WTC11 (cell line): ENCODE measurements around the gene SLC38A11.
"Not testable (repeated sequence)": the region's sequence is repeated elsewhere in the genome, so short reads cannot be mapped to it uniquely, and the experiment has no call there.

ENCODE experiments used
- GABPB1 ChIP-seq: sonication (generic); formaldehyde crosslinking; IDR thresholded peaks from 2 replicates; pipeline ENCODE4 v1.8.1; 2023; ENCODE audit warnings: mild to moderate bottlenecking, missing genetic modification reagents
- TF ChIP-seq, protein P1 (sequence below): fragments of 200-600 bp; IDR thresholded peaks from 2 replicates; pipeline ENCODE4 v1.8.0; 2022; ENCODE audit warnings: antibody characterized with exemption
- TF ChIP-seq, protein P2 (sequence below): sonication (generic); formaldehyde crosslinking; IDR thresholded peaks from 2 replicates; pipeline ENCODE4 v1.8.0; 2023; ENCODE audit warnings: missing genetic modification reagents

DNA sequence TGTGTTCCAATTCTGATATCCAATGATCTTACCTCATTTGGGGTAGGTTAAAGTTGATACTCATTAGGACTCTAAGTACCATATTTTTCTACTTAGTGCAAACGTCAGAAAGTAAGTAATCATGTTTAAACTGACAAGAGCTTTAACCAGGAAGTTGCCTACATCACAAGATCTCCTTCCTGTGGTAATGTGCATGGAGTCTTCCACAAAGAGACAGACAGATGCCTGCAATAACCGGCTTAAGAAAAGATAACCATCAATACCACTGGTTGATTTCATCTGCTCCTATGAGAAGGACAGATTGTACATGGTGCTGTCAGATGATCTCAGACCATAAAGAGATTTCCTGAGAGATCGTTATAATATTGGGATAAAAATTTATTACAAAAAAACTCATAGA lies 33.5 kb upstream of the SLC38A11 start:
- TF ChIP-seq, protein P1, sequence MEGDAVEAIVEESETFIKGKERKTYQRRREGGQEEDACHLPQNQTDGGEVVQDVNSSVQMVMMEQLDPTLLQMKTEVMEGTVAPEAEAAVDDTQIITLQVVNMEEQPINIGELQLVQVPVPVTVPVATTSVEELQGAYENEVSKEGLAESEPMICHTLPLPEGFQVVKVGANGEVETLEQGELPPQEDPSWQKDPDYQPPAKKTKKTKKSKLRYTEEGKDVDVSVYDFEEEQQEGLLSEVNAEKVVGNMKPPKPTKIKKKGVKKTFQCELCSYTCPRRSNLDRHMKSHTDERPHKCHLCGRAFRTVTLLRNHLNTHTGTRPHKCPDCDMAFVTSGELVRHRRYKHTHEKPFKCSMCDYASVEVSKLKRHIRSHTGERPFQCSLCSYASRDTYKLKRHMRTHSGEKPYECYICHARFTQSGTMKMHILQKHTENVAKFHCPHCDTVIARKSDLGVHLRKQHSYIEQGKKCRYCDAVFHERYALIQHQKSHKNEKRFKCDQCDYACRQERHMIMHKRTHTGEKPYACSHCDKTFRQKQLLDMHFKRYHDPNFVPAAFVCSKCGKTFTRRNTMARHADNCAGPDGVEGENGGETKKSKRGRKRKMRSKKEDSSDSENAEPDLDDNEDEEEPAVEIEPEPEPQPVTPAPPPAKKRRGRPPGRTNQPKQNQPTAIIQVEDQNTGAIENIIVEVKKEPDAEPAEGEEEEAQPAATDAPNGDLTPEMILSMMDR: not testable (repeated sequence)
- TF ChIP-seq, protein P2, sequence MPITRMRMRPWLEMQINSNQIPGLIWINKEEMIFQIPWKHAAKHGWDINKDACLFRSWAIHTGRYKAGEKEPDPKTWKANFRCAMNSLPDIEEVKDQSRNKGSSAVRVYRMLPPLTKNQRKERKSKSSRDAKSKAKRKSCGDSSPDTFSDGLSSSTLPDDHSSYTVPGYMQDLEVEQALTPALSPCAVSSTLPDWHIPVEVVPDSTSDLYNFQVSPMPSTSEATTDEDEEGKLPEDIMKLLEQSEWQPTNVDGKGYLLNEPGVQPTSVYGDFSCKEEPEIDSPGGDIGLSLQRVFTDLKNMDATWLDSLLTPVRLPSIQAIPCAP (CRISPR knock-in tag): not testable (repeated sequence)
- TF ChIP-seq GABPB1 (CRISPR knock-in tag): not testable (repeated sequence)
